CD14-positive monocyte (primary cell): ENCODE results near the gene SNAP47. TPM values are rescaled to one million over a fixed set of nuclear protein-coding genes. Genes with fewer than 3 reads are reported as not detected.

ENCODE experiments used
- DNase-seq, 3 donors: peaks; one replicate each; pipeline ENCODE4 v3.0.0-alpha.2; 2011 to 2022
- H2AFZ ChIP-seq: 2 replicates; pipeline ENCODE4 v1.6.0; 2012; ENCODE audit warnings: mild to moderate bottlenecking, low read depth, low read length, inconsistent platforms; ENCODE audit not compliant: insufficient read depth, poor library complexity, severe bottlenecking
- H3K27ac ChIP-seq, 2 donors: 1 replicate in 1 of 2; 2 replicates in 1 of 2; pipeline ENCODE4 v1.5.1; 2012 to 2013; ENCODE audit warnings: low read length in 2 of 2, control low read depth in 1 of 2, inconsistent platforms in 1 of 2, low read depth in 1 of 2, mild to moderate bottlenecking in 1 of 2
- H3K27me3 ChIP-seq, 2 donors: one replicate each; pipeline versions ENCODE4 v1.6.0 to v1.6.1; 2011 to 2013; ENCODE audit warnings: low read length in 2 of 2; ENCODE audit not compliant: control insufficient read depth in 2 of 2, insufficient read depth in 2 of 2
- H3K36me3 ChIP-seq, 2 donors: replicated peaks in 1 of 2; 1 replicate in 1 of 2; 2 replicates in 1 of 2; pipeline versions ENCODE4 v1.5.1 to v1.6.1; 2012 to 2013; ENCODE audit warnings: low read length in 2 of 2, control low read depth in 1 of 2, inconsistent platforms in 1 of 2, mild to moderate bottlenecking in 1 of 2; ENCODE audit not compliant: insufficient read depth in 2 of 2, control insufficient read depth in 1 of 2
- H3K4me1 ChIP-seq, 2 donors: 1 replicate in 1 of 2; 2 replicates in 1 of 2; pipeline versions ENCODE4 v1.5.1 to v1.6.1; 2012 to 2013; ENCODE audit warnings: low read length in 2 of 2, control low read depth in 1 of 2, inconsistent platforms in 1 of 2, mild to moderate bottlenecking in 1 of 2, moderate library complexity in 1 of 2; ENCODE audit not compliant: insufficient read depth in 2 of 2, control insufficient read depth in 1 of 2
- H3K4me2 ChIP-seq: replicated peaks from 2 replicates; pipeline ENCODE3; 2012; ENCODE audit warnings: low read length, moderate library complexity, mild to moderate bottlenecking; ENCODE audit not compliant: poor library complexity, severe bottlenecking; ENCODE audit errors: extremely low read depth
- H3K4me3 ChIP-seq, 3 experiments: fragments of 200-600 bp in 1 of 3; sonication (generic) in 1 of 3; replicated peaks in 1 of 3; 1 replicate in 2 of 3; 2 replicates in 1 of 3; pipeline ENCODE4 v1.5.1; 2011 to 2013; ENCODE audit warnings: low read length in 3 of 3, mild to moderate bottlenecking in 3 of 3, control low read depth in 2 of 3, low read depth in 2 of 3, inconsistent platforms in 1 of 3, moderate library complexity in 1 of 3
- H3K79me2 ChIP-seq: 2 replicates; pipeline ENCODE4 v1.6.0; 2012; ENCODE audit warnings: mild to moderate bottlenecking, control low read depth, inconsistent platforms, low read length, moderate library complexity; ENCODE audit not compliant: insufficient read depth
- H3K9ac ChIP-seq: 2 replicates; pipeline ENCODE4 v1.6.0; 2017; ENCODE audit warnings: low read length, mild to moderate bottlenecking; ENCODE audit not compliant: insufficient read depth, poor library complexity, severe bottlenecking
- H3K9me3 ChIP-seq, 2 donors: replicated peaks in 1 of 2; 1 replicate in 1 of 2; 2 replicates in 1 of 2; pipeline versions ENCODE4 v1.5.1 to v1.6.1; 2012 to 2013; ENCODE audit warnings: low read length in 2 of 2, control low read depth in 1 of 2; ENCODE audit not compliant: control insufficient read depth in 1 of 2, insufficient read depth in 1 of 2
- H4K20me1 ChIP-seq: 2 replicates; pipeline ENCODE4 v1.6.0; 2012; ENCODE audit warnings: mild to moderate bottlenecking, low read length, control low read depth, moderate library complexity; ENCODE audit not compliant: insufficient read depth
- H3K27ac Mint-ChIP-seq, 7 donors: one replicate each; pipeline ENCODE4 v1.8.0; 2020; ENCODE audit warnings: mild to moderate bottlenecking in 7 of 7, mixed read lengths in 7 of 7, moderate library complexity in 6 of 7, inconsistent platforms in 2 of 7
- H3K27me3 Mint-ChIP-seq, 3 donors: one replicate each; pipeline ENCODE4 v1.8.0; 2021 to 2022; ENCODE audit warnings: low read depth in 3 of 3, mild to moderate bottlenecking in 3 of 3, mixed read lengths in 3 of 3, moderate library complexity in 3 of 3, inconsistent platforms in 1 of 3
- H3K36me3 Mint-ChIP-seq, 2 donors: one replicate each; pipeline ENCODE4 v1.8.0; 2020; ENCODE audit warnings: mixed read lengths in 2 of 2, inconsistent platforms in 1 of 2, mild to moderate bottlenecking in 1 of 2
- H3K4me1 Mint-ChIP-seq: one replicate; pipeline ENCODE4 v1.8.0; 2020; ENCODE audit warnings: mild to moderate bottlenecking, mixed read lengths
- H3K4me3 Mint-ChIP-seq, 2 donors: one replicate each; pipeline ENCODE4 v1.8.0; 2020; ENCODE audit warnings: mild to moderate bottlenecking in 2 of 2, mixed read lengths in 2 of 2, moderate library complexity in 1 of 2
- H3K9me3 Mint-ChIP-seq, 7 donors: one replicate each; pipeline ENCODE4 v1.8.0; 2020 to 2022; ENCODE audit warnings: mixed read lengths in 7 of 7, mild to moderate bottlenecking in 6 of 7, moderate library complexity in 6 of 7, inconsistent platforms in 2 of 7
- CTCF ChIP-seq: fragments of 200-600 bp; IDR thresholded peaks from one replicate; pipeline ENCODE4 v1.8.0; 2022; ENCODE audit warnings: antibody characterized with exemption, mild to moderate bottlenecking
- WGBS: methylation state at CpG from one replicate; pipeline ENCODE4 v1.1.5; 2013; ENCODE audit warnings: missing lambda C conversion rate; ENCODE audit not compliant: insufficient coverage; 5-methylcytosine and 5-hydroxymethylcytosine counted together
- intact Hi-C, 2 donors: fragments of 100-400 bp; cut with micrococcal nuclease; formaldehyde crosslinking; loops; one replicate each; pipeline versions ENCODE4 v1.15.0 to v1.15.1; 2023
- polyA plus RNA-seq, 3 donors: library from polyadenylated mRNA; depleted of rRNA in 1 of 3; unstranded in 2 of 3; stranded (reverse) in 1 of 3; fragments of 300-500 nt in 2 of 3; fragments of >200 nt in 1 of 3; fragmentation: Illumina TruSeq in 2 of 3; gene quantifications; 1 replicate in 2 of 3; 2 replicates in 1 of 3; pipeline ENCODE4 v1.2.3, GENCODE V29; 2012 to 2021

SNAP47 gene
- polyA plus RNA-seq, 3 donors, result 15.4 to 25.0 (median 20.5) TPM

GRCh38 chr1:227805606-227806197, 70.5 kb downstream of the SNAP47 start:
- Histone ChIP-seq H3K27ac (no peak overlapping the region), H3K4me3 (no peak overlapping the region), H3K9me3 (peaks cover 4 to 5% of the 10 kb centered on the region in 2 donors), H3K27me3 (no peaks in the 10 kb centered on the region), H3K9ac (no peak overlapping the region), H3K79me2 (no peaks in the 10 kb centered on the region), H4K20me1 (no peaks in the 10 kb centered on the region), H3K4me2 (no peak overlapping the region), H3K4me1 (no peaks in the 10 kb centered on the region), H3K36me3 (no peaks in the 10 kb centered on the region), H2AFZ (no peak overlapping the region)
- peaks cover 4 to 21% (median 7%) of the 10 kb centered on the region in 7 donors for H3K9me3 Mint-ChIP-seq
- 94% methylated on average over 4 of the region's 6 CpGs for WGBS
- H3K36me3 Mint-ChIP-seq, result no peaks in the 10 kb centered on the region
- H3K4me1 Mint-ChIP-seq, result no peaks in the 10 kb centered on the region
- DNase-seq, result no peak
- H3K4me3 Mint-ChIP-seq, result no peak overlapping the region
- H3K27ac Mint-ChIP-seq, result no peak overlapping the region
- H3K27me3 Mint-ChIP-seq, result peaks cover 0 to 4% (median 4%) of the 10 kb centered on the region in 3 donors
- intact Hi-C loops, result no loop called here
- TF ChIP-seq CTCF, result no peak

- Histone ChIP-seq H2AFZ (no peak overlapping the region), H3K4me2 (no peak overlapping the region), H3K27me3 (no peaks in the 10 kb centered on the region), H3K9ac (no peak overlapping the region), H3K36me3 (no peaks in the 10 kb centered on the region), H4K20me1 (no peaks in the 10 kb centered on the region), H3K27ac (no peak overlapping the region), H3K79me2 (no peaks in the 10 kb centered on the region), H3K4me1 (no peaks in the 10 kb centered on the region), H3K9me3 (peaks cover 7 to 12% of the 10 kb centered on the region in 2 donors), H3K4me3 (no peak overlapping the region)
- intact Hi-C loops, result no loop called here
- no CpG with 5 or more reads among the region's 1 CpG for WGBS
- Mint-ChIP-seq H3K36me3 (no peaks in the 10 kb centered on the region), H3K4me1 (no peaks in the 10 kb centered on the region), H3K4me3 (no peak overlapping the region), H3K27me3 (peaks cover 0 to 2% (median 0%) of the 10 kb centered on the region in 3 donors), H3K27ac (no peak overlapping the region), H3K9me3 (peaks cover 11 to 31% (median 15%) of the 10 kb centered on the region in 7 donors)
- no peak for DNase-seq
- TF ChIP-seq CTCF, result no peak
Measured at GRCh38 chr1:227808566-227808965, 73.3 kb downstream of the SNAP47 start.
